ENCODE measurements around the gene RAB44.

The RAB44 gene

GRCh38 chr6:36751091-36751490 lies 53.5 kb downstream of the RAB44 start:
- no peak for TF ChIP-seq CTCF (IDR thresholded peaks at IDR 0.05; ENCODE audit: low read depth, low read length, missing control alignments)
- H3K4me3 ChIP-seq (replicated peaks; ENCODE audit: low read depth, low read length): no peak overlapping the region
- no peak for DNase-seq (ENCODE audit: extremely low read depth, low read depth)

GRCh38 chr6:36751833-36752186 lies 54.2 kb downstream of the RAB44 start:
- H3K4me3 ChIP-seq (replicated peaks; ENCODE audit: low read depth, low read length): no peak overlapping the region
- TF ChIP-seq CTCF (IDR thresholded peaks at IDR 0.05; ENCODE audit: low read depth, low read length, missing control alignments): no peak
- DNase-seq (ENCODE audit: extremely low read depth, low read depth): no peak

GRCh38 chr6:36752187-36752885 lies 54.7 kb downstream of the RAB44 start:
- H3K4me3 ChIP-seq (replicated peaks; ENCODE audit: low read depth, low read length): no peak overlapping the region
- no peak for TF ChIP-seq CTCF (IDR thresholded peaks at IDR 0.05; ENCODE audit: low read depth, low read length, missing control alignments)
- DNase-seq (ENCODE audit: extremely low read depth, low read depth): no peak

GRCh38 chr6:36752886-36753506 lies 55.4 kb downstream of the RAB44 start:
- H3K4me3 ChIP-seq (replicated peaks; ENCODE audit: low read depth, low read length): no peak overlapping the region
- TF ChIP-seq CTCF (IDR thresholded peaks at IDR 0.05; ENCODE audit: low read depth, low read length, missing control alignments): no peak
- DNase-seq (ENCODE audit: extremely low read depth, low read depth): no peak

GRCh38 chr6:36753671-36754405 lies 56.2 kb downstream of the RAB44 start:
- no peak for TF ChIP-seq CTCF (IDR thresholded peaks at IDR 0.05; ENCODE audit: low read depth, low read length, missing control alignments)
- no peak overlapping the region for H3K4me3 ChIP-seq (replicated peaks; ENCODE audit: low read depth, low read length)
- DNase-seq (ENCODE audit: extremely low read depth, low read depth): no peak

GRCh38 chr6:36754582-36755434 lies 57.2 kb downstream of the RAB44 start:
- TF ChIP-seq CTCF (IDR thresholded peaks at IDR 0.05; ENCODE audit: low read depth, low read length, missing control alignments): no peak
- DNase-seq (ENCODE audit: extremely low read depth, low read depth): no peak
- no peak overlapping the region for H3K4me3 ChIP-seq (replicated peaks; ENCODE audit: low read depth, low read length)

Measured in HFF-Myc (cell line).